ENCODE data around the gene CCDC74A.

GRCh38 chr2:131580187-131580586, 52.5 kb downstream of the CCDC74A start:
- TF ChIP-seq CTCF (conservative IDR thresholded peaks at IDR 0.05) (no peak), EZH2 (IDR thresholded peaks at IDR 0.05; ENCODE audit: low read depth) (no peak)
